GM19452 (cell line): ENCODE results near the gene NELFA.

ENCODE experiments used
- ATAC-seq: cut with Tn5 transposase; IDR thresholded peaks from one replicate; pipeline ENCODE4 v1.9.1; 2021; ENCODE audit not compliant: unreplicated experiment

Gene NELFA

DNA sequence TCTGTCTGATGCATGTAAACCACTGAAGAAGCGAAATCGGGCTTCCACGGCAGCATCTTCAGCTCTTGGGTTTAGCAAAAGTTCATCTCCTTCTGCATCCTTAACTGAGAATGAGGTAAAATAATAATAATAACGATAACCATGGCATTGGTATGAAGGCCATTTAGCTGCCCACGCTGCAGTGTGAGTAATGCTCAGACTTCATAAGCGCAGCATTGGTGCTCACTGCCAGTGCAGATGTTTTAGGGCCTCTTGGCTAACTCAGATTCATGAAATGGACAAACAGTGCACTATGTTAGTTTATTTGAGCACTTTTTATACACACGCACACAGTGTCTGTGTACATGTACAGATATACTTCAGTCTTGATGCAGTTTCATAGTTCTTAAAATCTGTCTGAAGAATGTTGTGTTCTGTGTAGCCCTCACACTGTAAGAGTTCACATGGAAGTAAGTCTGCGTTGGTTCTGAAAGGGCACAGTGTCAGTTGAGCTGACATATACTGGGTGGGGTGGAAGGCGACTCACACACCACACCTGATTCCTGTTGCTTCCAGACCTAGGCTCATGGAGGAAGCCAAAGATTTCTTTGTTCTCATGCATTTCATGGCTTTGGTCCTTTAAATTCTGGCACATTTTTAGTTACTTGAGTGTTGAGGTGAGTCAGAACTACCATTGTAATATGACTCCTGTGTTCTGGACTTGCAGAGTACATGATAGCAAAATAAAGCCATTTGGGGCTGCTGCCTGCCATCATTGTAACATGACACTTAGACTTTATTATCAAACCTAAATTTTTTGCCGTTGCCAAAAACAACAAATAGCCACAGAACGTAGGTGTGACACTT, 68.9 kb downstream of the NELFA start:
- no peak for ATAC-seq

DNA sequence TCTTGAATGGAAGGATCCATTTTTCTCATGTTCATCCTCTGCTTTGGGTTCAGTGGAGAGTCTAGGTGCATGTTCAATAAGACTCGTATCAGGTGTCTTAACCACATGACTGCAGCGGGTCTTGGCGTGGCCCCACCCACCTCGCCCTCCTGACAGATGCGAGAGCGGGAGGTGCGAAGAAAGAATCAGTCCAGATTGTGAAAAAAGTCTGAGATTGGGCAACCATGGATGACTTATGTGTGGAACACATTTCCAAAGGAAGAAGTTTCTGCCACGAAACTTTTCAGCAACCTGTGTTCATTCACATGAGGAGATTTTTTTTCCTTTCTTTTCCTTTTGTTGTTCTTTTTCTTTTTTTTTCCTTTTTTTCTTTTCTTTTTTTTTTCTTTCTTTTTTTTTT, 70.7 kb downstream of the NELFA start:
- ATAC-seq = no peak

- ATAC-seq = no peak
Observed at GRCh38 chr4:1937550-1937949, 71.2 kb downstream of the NELFA start.

DNA sequence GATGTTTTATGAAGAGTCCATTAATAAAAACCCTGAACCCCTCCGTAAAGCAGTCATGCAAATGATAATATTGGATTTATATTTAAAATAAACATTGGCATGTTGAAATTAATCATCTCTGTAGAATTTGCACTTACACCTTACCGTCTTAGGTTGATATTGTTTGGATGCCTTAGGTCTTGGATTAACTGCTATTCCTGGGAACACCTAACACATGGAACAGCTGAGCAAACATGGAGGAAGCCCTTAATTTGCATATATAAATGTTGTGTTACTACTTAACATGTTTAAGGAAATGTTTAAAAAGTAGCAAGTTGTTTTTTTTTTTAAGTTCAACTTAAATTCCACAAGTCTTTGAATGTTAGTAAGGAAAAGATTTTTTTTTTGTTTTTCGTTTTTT, 75.1 kb downstream of the NELFA start:
- ATAC-seq = no peak

DNA sequence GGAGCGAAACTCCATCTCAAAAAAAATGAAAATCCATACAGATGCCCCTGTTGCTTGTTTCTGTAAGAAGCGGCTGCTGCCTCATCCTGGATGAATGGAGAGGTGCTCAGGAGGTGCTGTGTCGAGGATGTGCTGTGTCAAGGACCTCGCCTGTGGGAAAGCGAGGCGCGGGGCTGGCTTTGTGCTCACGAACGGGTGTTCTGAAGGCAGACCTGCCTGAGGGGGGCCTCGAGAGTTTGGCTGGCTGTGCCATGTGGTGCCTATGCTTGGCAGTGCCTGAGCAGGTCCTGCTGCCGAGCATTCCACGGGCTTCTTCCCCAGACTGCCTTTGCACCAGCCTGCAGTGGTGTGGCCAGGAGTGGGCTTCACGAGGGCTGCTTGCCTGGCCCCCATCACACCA, 76.0 kb downstream of the NELFA start:
- no peak for ATAC-seq
